GM23338 (cell line): ENCODE results near the gene DMRT2. TPM values are rescaled to one million over a fixed set of nuclear protein-coding genes. Genes with fewer than 3 reads are reported as not detected.
A peak's percentile ranks its signal among the peaks of the same experiment; 100 is the strongest.

ENCODE experiments used
- ATAC-seq: fragments of 200-7000 bp; cut with Tn5 transposase; 3 replicates; pipeline ENCODE4 v1.9.1; 2020
- DNase-seq: peaks from one replicate; pipeline ENCODE4 v3.0.0-alpha.2; 2015; ENCODE audit warnings: low spot score
- H2AFZ ChIP-seq: fragments of 200-600 bp; sonication (generic); 2 replicates; pipeline ENCODE4 v1.8.0; 2016; ENCODE audit warnings: antibody characterized with exemption, mild to moderate bottlenecking, moderate library complexity
- H3F3A ChIP-seq: fragments of 200-600 bp; sonication (generic); replicated peaks from 2 replicates; pipeline ENCODE4 v1.8.0; 2017; ENCODE audit warnings: antibody characterized with exemption, mixed run types, low read depth
- H3K27ac ChIP-seq: fragments of 200-600 bp; sonication (generic); 2 replicates; pipeline ENCODE4 v1.6.1; 2016; ENCODE audit warnings: low read depth
- H3K27me3 ChIP-seq: fragments of 200-600 bp; sonication (generic); 2 replicates; pipeline ENCODE4 v1.8.0; 2016; ENCODE audit warnings: mild to moderate bottlenecking, mixed run types, moderate library complexity; ENCODE audit not compliant: insufficient read depth
- H3K36me3 ChIP-seq: fragments of 200-600 bp; sonication (generic); 2 replicates; pipeline ENCODE4 v1.8.0; 2016; ENCODE audit warnings: mild to moderate bottlenecking; ENCODE audit not compliant: insufficient read depth
- H3K4me1 ChIP-seq: fragments of 200-600 bp; sonication (generic); 2 replicates; pipeline ENCODE4 v1.8.0; 2016; ENCODE audit warnings: mild to moderate bottlenecking, moderate library complexity; ENCODE audit not compliant: insufficient read depth
- H3K4me2 ChIP-seq: fragments of 200-600 bp; sonication (generic); 2 replicates; pipeline ENCODE4 v1.7.1; 2017; ENCODE audit warnings: mixed run types
- H3K4me3 ChIP-seq: fragments of 200-600 bp; sonication (generic); 2 replicates; pipeline ENCODE4 v1.6.1; 2016; ENCODE audit warnings: mixed run types
- H3K79me2 ChIP-seq: fragments of 200-600 bp; sonication (generic); replicated peaks from 2 replicates; pipeline ENCODE4 v1.8.0; 2017; ENCODE audit warnings: mild to moderate bottlenecking; ENCODE audit not compliant: insufficient read depth
- H3K9me2 ChIP-seq: fragments of 200-600 bp; sonication (generic); 2 replicates; pipeline ENCODE4 v1.8.0; 2017; ENCODE audit not compliant: insufficient read depth
- H4K20me1 ChIP-seq: fragments of 200-600 bp; sonication (generic); replicated peaks from 2 replicates; pipeline ENCODE4 v1.8.0; 2017; ENCODE audit warnings: mild to moderate bottlenecking; ENCODE audit not compliant: insufficient read depth
- H3K27ac Mint-ChIP-seq: 2 replicates; pipeline ENCODE4 v1.8.0; 2020; ENCODE audit warnings: inconsistent platforms, mild to moderate bottlenecking, moderate library complexity, mixed read lengths
- H3K27me3 Mint-ChIP-seq: 3 replicates; pipeline ENCODE4 v1.8.0; 2022; ENCODE audit warnings: low read depth, mild to moderate bottlenecking, moderate library complexity, mixed read lengths, inconsistent platforms; ENCODE audit not compliant: insufficient read depth, poor library complexity
- H3K36me3 Mint-ChIP-seq: 3 replicates; pipeline ENCODE4 v1.8.0; 2021; ENCODE audit warnings: low read depth, mild to moderate bottlenecking, inconsistent platforms, moderate library complexity, mixed read lengths
- H3K4me1 Mint-ChIP-seq: 3 replicates; pipeline ENCODE4 v1.8.0; 2020; ENCODE audit warnings: mild to moderate bottlenecking, inconsistent platforms, mixed read lengths
- H3K4me3 Mint-ChIP-seq: 3 replicates; pipeline ENCODE4 v1.8.0; 2021; ENCODE audit warnings: moderate library complexity, mild to moderate bottlenecking, inconsistent platforms, mixed read lengths
- H3K9me3 Mint-ChIP-seq: 3 replicates; pipeline ENCODE4 v1.8.0; 2020; ENCODE audit warnings: moderate library complexity, mild to moderate bottlenecking, inconsistent platforms, mixed read lengths
- CREB1 ChIP-seq: fragments of 250-450 bp; sonication (Bioruptor Pico); IDR thresholded peaks from 2 replicates; pipeline ENCODE4 v1.5.0; 2020; ENCODE audit warnings: low read depth, mild to moderate bottlenecking, moderate library complexity
- CTCF ChIP-seq, 2 experiments: fragments of 200-600 bp in 1 of 2; sonication (generic) in 1 of 2; conservative IDR thresholded peaks; 2 replicates each; pipeline versions ENCODE4 v1.5.1 to v1.6.1; 2016 to 2017; ENCODE audit warnings: antibody characterized with exemption in 2 of 2, low read depth in 2 of 2, mild to moderate bottlenecking in 2 of 2, moderate library complexity in 1 of 2
- EZH2 ChIP-seq: fragments of 200-600 bp; sonication (generic); IDR thresholded peaks from one replicate; pipeline ENCODE4 v1.8.0; 2017; ENCODE audit warnings: antibody characterized with exemption, mild to moderate bottlenecking, low read depth; ENCODE audit not compliant: unreplicated experiment
- EZH2phosphoT487 ChIP-seq: fragments of 200-600 bp; sonication (generic); IDR thresholded peaks from one replicate; pipeline ENCODE4 v1.8.1; 2018; ENCODE audit warnings: antibody characterized with exemption; ENCODE audit not compliant: unreplicated experiment
- JUNB ChIP-seq: IDR thresholded peaks from one replicate; pipeline ENCODE4 v1.6.1; 2016; ENCODE audit warnings: antibody characterized with exemption; ENCODE audit not compliant: unreplicated experiment
- NANOG ChIP-seq: IDR thresholded peaks from 2 replicates; pipeline ENCODE4 v1.6.1; 2016; ENCODE audit warnings: antibody characterized with exemption, borderline replicate concordance
- POLR2AphosphoS5 ChIP-seq: IDR thresholded peaks from 2 replicates; pipeline ENCODE4 v1.6.1; 2016; ENCODE audit warnings: antibody characterized with exemption, low read depth
- REST ChIP-seq: IDR thresholded peaks from one replicate; pipeline ENCODE4 v1.6.1; 2018; ENCODE audit warnings: antibody characterized with exemption; ENCODE audit not compliant: unreplicated experiment
- STAT1 ChIP-seq: IDR thresholded peaks from one replicate; pipeline ENCODE4 v1.6.1; 2016; ENCODE audit warnings: antibody characterized with exemption; ENCODE audit not compliant: unreplicated experiment
- ZNF114 ChIP-seq: fragments of 250-450 bp; sonication (Bioruptor Pico); IDR thresholded peaks from 2 replicates; pipeline ENCODE4 v1.5.0; 2020; ENCODE audit warnings: mild to moderate bottlenecking, moderate library complexity
- ZNF331 ChIP-seq: fragments of 250-450 bp; sonication (Bioruptor Pico); IDR thresholded peaks from 2 replicates; pipeline ENCODE4 v1.5.0; 2020; ENCODE audit warnings: low read depth, mild to moderate bottlenecking, moderate library complexity
- polyA plus RNA-seq: library from polyadenylated mRNA; unstranded; fragments of >200 nt; fragmentation: Nextera tagmentation; extraction: Ambion mirVana; gene quantifications from 2 replicates; pipeline ENCODE4 v1.2.1, GENCODE V29; 2016
- total RNA-seq: library from RNA; depleted of rRNA; stranded (reverse); fragments of >200 nt; shearing (Covaris generic); gene quantifications from 2 replicates; pipeline ENCODE4 v1.2.3, GENCODE V29; 2014
- TF ChIP-seq, protein P1 (sequence below): fragments of 250-450 bp; sonication (Bioruptor Pico); IDR thresholded peaks from 2 replicates; pipeline ENCODE4 v1.5.0; 2020; ENCODE audit warnings: mild to moderate bottlenecking, moderate library complexity
- TF ChIP-seq, protein P2 (sequence below): IDR thresholded peaks from 2 replicates; pipeline ENCODE4 v1.6.1; 2016; ENCODE audit warnings: antibody characterized with exemption

The DMRT2 gene
- total and polyA plus RNA-seq, 2 experiments from 2014 or later, result not detected

GRCh38 chr9:1101846-1102641, 51.9 kb downstream of the DMRT2 start:
- H3K4me2 ChIP-seq, result no peak overlapping the region; the same call in 1 of the 2 replicates
- Mint-ChIP-seq H3K4me3 (no peak overlapping the region), H3K9me3 (peaks cover 10% of the 10 kb centered on the region; the same call in 2 of the 3 replicates), H3K27ac (no peak overlapping the region), H3K27me3 (peaks cover 5% of the 10 kb centered on the region), H3K4me1 (peaks cover 19% of the 10 kb centered on the region), H3K36me3 (no peaks in the 10 kb centered on the region)
- ATAC-seq (no peak), DNase-seq (peak; percentile 2)
- H3F3A ChIP-seq, result no peaks in the 10 kb centered on the region
- no peaks in the 10 kb centered on the region for H3K36me3 ChIP-seq
- H3K4me3 ChIP-seq, result no peak overlapping the region
- no peak overlapping the region for H3K27ac ChIP-seq
- no peaks in the 10 kb centered on the region for H3K27me3 ChIP-seq
- H2AFZ ChIP-seq, result peak overlapping the region; percentile 28; the same call in 1 of the 2 replicates
- no peaks in the 10 kb centered on the region for H4K20me1 ChIP-seq
- H3K9me2 ChIP-seq, result no peaks in the 10 kb centered on the region
- H3K79me2 ChIP-seq, result no peaks in the 10 kb centered on the region
- peaks cover 11% of the 10 kb centered on the region; the same call in 1 of the 2 replicates for H3K4me1 ChIP-seq
- TF ChIP-seq EZH2phosphoT487 (no peak), CTCF (conservative IDR thresholded peaks at IDR 0.05; ENCODE audit: low read depth in 2 of 2) (no peak), POLR2AphosphoS5 (no peak), EZH2 (no peak), JUNB (no peak), CREB1 (CRISPR knock-in tag) (no peak), ZNF114 (CRISPR knock-in tag) (no peak), ZNF331 (no peak), STAT1 (no peak), NANOG (no peak), REST (no peak)
- TF ChIP-seq, protein P1, sequence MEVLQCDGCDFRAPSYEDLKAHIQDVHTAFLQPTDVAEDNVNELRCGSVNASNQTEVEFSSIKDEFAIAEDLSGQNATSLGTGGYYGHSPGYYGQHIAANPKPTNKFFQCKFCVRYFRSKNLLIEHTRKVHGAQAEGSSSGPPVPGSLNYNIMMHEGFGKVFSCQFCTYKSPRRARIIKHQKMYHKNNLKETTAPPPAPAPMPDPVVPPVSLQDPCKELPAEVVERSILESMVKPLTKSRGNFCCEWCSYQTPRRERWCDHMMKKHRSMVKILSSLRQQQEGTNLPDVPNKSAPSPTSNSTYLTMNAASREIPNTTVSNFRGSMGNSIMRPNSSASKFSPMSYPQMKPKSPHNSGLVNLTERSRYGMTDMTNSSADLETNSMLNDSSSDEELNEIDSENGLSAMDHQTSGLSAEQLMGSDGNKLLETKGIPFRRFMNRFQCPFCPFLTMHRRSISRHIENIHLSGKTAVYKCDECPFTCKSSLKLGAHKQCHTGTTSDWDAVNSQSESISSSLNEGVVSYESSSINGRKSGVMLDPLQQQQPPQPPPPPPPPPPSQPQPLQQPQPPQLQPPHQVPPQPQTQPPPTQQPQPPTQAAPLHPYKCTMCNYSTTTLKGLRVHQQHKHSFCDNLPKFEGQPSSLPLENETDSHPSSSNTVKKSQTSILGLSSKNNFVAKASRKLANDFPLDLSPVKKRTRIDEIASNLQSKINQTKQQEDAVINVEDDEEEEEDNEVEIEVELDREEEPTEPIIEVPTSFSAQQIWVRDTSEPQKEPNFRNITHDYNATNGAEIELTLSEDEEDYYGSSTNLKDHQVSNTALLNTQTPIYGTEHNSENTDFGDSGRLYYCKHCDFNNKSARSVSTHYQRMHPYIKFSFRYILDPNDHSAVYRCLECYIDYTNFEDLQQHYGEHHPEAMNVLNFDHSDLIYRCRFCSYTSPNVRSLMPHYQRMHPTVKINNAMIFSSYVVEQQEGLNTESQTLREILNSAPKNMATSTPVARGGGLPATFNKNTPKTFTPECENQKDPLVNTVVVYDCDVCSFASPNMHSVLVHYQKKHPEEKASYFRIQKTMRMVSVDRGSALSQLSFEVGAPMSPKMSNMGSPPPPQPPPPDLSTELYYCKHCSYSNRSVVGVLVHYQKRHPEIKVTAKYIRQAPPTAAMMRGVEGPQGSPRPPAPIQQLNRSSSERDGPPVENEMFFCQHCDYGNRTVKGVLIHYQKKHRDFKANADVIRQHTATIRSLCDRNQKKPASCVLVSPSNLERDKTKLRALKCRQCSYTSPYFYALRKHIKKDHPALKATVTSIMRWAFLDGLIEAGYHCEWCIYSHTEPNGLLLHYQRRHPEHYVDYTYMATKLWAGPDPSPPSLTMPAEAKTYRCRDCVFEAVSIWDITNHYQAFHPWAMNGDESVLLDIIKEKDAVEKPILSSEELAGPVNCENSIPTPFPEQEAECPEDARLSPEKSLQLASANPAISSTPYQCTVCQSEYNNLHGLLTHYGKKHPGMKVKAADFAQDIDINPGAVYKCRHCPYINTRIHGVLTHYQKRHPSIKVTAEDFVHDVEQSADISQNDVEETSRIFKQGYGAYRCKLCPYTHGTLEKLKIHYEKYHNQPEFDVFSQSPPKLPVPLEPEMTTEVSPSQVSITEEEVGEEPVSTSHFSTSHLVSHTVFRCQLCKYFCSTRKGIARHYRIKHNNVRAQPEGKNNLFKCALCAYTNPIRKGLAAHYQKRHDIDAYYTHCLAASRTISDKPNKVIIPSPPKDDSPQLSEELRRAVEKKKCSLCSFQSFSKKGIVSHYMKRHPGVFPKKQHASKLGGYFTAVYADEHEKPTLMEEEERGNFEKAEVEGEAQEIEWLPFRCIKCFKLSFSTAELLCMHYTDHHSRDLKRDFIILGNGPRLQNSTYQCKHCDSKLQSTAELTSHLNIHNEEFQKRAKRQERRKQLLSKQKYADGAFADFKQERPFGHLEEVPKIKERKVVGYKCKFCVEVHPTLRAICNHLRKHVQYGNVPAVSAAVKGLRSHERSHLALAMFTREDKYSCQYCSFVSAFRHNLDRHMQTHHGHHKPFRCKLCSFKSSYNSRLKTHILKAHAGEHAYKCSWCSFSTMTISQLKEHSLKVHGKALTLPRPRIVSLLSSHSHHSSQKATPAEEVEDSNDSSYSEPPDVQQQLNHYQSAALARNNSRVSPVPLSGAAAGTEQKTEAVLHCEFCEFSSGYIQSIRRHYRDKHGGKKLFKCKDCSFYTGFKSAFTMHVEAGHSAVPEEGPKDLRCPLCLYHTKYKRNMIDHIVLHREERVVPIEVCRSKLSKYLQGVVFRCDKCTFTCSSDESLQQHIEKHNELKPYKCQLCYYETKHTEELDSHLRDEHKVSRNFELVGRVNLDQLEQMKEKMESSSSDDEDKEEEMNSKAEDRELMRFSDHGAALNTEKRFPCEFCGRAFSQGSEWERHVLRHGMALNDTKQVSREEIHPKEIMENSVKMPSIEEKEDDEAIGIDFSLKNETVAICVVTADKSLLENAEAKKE (CRISPR knock-in tag), result no peak
- TF ChIP-seq, protein P2, sequence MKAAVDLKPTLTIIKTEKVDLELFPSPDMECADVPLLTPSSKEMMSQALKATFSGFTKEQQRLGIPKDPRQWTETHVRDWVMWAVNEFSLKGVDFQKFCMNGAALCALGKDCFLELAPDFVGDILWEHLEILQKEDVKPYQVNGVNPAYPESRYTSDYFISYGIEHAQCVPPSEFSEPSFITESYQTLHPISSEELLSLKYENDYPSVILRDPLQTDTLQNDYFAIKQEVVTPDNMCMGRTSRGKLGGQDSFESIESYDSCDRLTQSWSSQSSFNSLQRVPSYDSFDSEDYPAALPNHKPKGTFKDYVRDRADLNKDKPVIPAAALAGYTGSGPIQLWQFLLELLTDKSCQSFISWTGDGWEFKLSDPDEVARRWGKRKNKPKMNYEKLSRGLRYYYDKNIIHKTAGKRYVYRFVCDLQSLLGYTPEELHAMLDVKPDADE, result no peak
